HEK293T (cell line): ENCODE data around the gene NOTCH1.

Source experiments
- CTCF ChIA-PET: fragments of 350-600 bp; formaldehyde crosslinking; extraction: SDS; loops from one replicate; lab custom pipeline; 2021; ENCODE audit warnings: antibody characterized with exemption, inconsistent platforms; lab: Yijun Ruan, JAX
- POLR2A ChIA-PET: fragments of 350-600 bp; formaldehyde crosslinking; extraction: SDS; loops from one replicate; lab custom pipeline; 2020; ENCODE audit warnings: antibody characterized with exemption, inconsistent platforms; lab: Yijun Ruan, JAX
- DNase-seq: peaks from one replicate; pipeline ENCODE4 v3.0.0; 2012; ENCODE audit warnings: mixed read lengths; ENCODE audit errors: extremely low spot score
- ARNT ChIP-seq: fragments of 450-650 bp; IDR thresholded peaks from 2 replicates; pipeline ENCODE4 v1.6.1; 2017; ENCODE audit warnings: mild to moderate bottlenecking
- BHLHE40 ChIP-seq: fragments of 450-650 bp; IDR thresholded peaks from 2 replicates; pipeline ENCODE4 v1.6.1; 2016; ENCODE audit warnings: mild to moderate bottlenecking, moderate library complexity, borderline replicate concordance
- CTBP1 ChIP-seq: fragments of 450-650 bp; IDR thresholded peaks from 2 replicates; pipeline ENCODE4 v1.6.1; 2016; ENCODE audit warnings: borderline replicate concordance
- ELF4 ChIP-seq: fragments of 450-650 bp; IDR thresholded peaks from 2 replicates; pipeline ENCODE4 v1.6.1; 2017; ENCODE audit warnings: antibody characterized with exemption
- FOXA1 ChIP-seq: fragments of 450-650 bp; IDR thresholded peaks from 2 replicates; pipeline ENCODE4 v1.6.1; 2016; ENCODE audit warnings: mild to moderate bottlenecking
- FOXK2 ChIP-seq: fragments of 450-650 bp; IDR thresholded peaks from 2 replicates; pipeline ENCODE4 v1.6.1; 2016; ENCODE audit warnings: mild to moderate bottlenecking
- FOXM1 ChIP-seq: fragments of 450-650 bp; IDR thresholded peaks from 2 replicates; pipeline ENCODE4 v1.6.1; 2017; ENCODE audit warnings: mild to moderate bottlenecking, borderline replicate concordance
- HDGF ChIP-seq: fragments of 450-650 bp; IDR thresholded peaks from 2 replicates; pipeline ENCODE4 v1.6.1; 2017; ENCODE audit warnings: antibody characterized with exemption, borderline replicate concordance
- L3MBTL2 ChIP-seq: fragments of 450-650 bp; conservative IDR thresholded peaks from 2 replicates; pipeline ENCODE4 v1.6.1; 2016; ENCODE audit warnings: mild to moderate bottlenecking
- LEF1 ChIP-seq: fragments of 450-650 bp; IDR thresholded peaks from 2 replicates; pipeline ENCODE4 v1.6.1; 2017; ENCODE audit warnings: mild to moderate bottlenecking, borderline replicate concordance
- NFRKB ChIP-seq: fragments of 450-650 bp; IDR thresholded peaks from 2 replicates; pipeline ENCODE4 v1.6.1; 2016; ENCODE audit warnings: mild to moderate bottlenecking, moderate library complexity
- SP1 ChIP-seq: fragments of 450-650 bp; IDR thresholded peaks from 2 replicates; pipeline ENCODE4 v1.6.1; 2017
- SUZ12 ChIP-seq: fragments of 450-650 bp; IDR thresholded peaks from 2 replicates; pipeline ENCODE4 v1.6.1; 2016; ENCODE audit warnings: mild to moderate bottlenecking
- TARDBP ChIP-seq: fragments of 450-650 bp; IDR thresholded peaks from 2 replicates; pipeline ENCODE4 v1.6.1; 2016
- ZNF384 ChIP-seq: fragments of 450-650 bp; IDR thresholded peaks from 2 replicates; pipeline ENCODE4 v1.6.1; 2016
- TF ChIP-seq, protein P1 (sequence below): fragments of 450-650 bp; IDR thresholded peaks from 2 replicates; pipeline ENCODE4 v1.6.1; 2016

Gene NOTCH1

DNA sequence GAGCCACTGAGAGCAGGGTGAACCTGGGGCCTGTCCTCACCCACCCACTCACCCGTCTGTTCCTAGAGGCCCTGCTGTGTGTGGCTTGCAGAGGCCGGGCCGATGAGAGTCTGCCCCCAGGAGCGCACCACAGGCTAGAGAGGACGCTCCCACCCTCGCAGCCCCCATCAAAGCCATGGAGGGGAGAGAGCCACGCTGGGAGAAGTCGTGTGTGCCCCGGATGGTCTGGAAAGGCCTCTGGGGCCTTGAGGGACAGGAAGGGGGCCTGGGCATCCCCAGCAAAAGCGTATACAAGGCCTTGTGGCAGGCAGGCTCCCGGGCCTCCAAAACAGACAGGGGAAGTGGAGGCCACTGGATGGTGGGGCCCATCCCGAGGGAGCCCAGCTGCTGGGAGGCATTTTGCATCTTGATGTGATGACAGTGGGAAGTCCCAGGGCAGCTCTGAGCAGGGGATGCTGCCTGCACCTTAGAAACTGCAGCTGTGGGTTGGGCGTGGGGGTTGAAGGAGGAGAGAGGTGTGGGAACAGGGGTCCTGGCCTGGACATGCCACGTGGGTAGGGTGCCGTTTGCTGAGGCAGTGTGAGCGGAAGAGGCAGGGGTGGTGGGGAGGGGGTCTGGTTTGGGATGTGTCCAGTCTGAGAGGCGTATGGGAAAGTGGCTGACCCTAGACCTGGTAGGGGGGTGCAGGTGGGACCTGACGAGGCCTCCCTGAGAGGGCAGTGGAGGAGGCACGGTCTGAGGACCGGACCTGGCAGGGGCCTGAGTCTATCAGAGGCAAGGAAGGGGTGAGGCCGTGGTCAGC is 43.0 kb upstream of the NOTCH1 start:
- CTCF ChIA-PET, result no interaction called here
- POLR2A ChIA-PET, result interaction anchor here (0.8 kb wide), 1 partner anchor 16 kb away, joined by 3 read pairs; no protein-coding TSS in a partner anchor
- TF ChIP-seq NFRKB (no peak), SUZ12 (no peak), ZNF384 (no peak), TARDBP (no peak), L3MBTL2 (no peak), BHLHE40 (no peak), FOXK2 (no peak), ELF4 (no peak), LEF1 (no peak), CTBP1 (no peak), ARNT (no peak), FOXM1 (no peak), HDGF (no peak), FOXA1 (no peak)
- TF ChIP-seq, protein P1, sequence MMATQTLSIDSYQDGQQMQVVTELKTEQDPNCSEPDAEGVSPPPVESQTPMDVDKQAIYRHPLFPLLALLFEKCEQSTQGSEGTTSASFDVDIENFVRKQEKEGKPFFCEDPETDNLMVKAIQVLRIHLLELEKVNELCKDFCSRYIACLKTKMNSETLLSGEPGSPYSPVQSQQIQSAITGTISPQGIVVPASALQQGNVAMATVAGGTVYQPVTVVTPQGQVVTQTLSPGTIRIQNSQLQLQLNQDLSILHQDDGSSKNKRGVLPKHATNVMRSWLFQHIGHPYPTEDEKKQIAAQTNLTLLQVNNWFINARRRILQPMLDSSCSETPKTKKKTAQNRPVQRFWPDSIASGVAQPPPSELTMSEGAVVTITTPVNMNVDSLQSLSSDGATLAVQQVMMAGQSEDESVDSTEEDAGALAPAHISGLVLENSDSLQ, result no peak
- DNase-seq, result no peak

DNA sequence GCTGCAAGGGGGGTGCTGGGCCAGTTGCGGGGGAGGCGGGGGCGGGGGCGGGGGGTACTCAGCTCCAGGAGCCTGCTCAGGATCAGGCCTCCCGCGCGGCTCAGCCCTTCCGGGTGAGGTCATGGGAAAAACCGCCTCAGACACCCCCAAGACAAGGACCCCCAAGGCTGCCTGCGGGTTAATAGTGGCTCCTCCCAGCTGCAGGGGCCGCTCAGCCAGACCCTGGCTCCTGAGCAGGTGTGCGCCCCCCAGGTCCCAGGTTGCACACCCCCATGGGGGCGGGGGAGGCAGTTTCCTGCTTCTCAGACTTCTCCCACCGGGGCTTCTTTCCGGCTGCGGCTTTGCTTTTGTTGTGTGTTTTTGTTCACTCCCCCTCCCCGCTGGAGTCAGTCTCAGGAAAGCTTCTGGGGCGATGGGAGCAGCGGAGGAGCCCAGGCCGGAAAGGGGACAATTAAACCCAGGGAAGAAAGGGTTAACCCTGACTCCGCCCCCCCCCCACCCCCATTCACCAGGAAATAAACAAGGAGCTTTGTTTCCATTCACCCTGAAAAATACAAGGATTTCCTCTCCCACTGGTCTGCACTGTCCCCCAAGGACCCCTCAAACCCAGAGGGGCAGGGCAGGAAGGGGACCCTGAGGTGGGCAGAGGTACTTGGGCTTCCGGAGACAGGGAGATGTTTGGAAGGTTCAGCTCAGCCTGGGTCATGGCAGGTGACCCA is 42.3 kb upstream of the NOTCH1 start:
- TF ChIP-seq FOXK2, result no peak
- TF ChIP-seq HDGF, result no peak
- no peak for TF ChIP-seq ELF4
- no peak for TF ChIP-seq LEF1
- no peak for TF ChIP-seq FOXA1
- TF ChIP-seq SP1, result no peak
- TF ChIP-seq, protein P1, result no peak
- TF ChIP-seq NFRKB, result no peak
- TF ChIP-seq SUZ12, result no peak
- TF ChIP-seq CTBP1, result no peak
- no peak for TF ChIP-seq L3MBTL2
- TF ChIP-seq BHLHE40, result no peak
- TF ChIP-seq FOXM1, result no peak
- no peak for TF ChIP-seq ARNT
- no peak for TF ChIP-seq TARDBP
- TF ChIP-seq ZNF384, result no peak
- ChIA-PET CTCF (no interaction called here), POLR2A (interaction anchor here (0.8 kb wide), 1 partner anchor 15 kb away, joined by 3 read pairs; no protein-coding TSS in a partner anchor)
- DNase-seq, result no peak

DNA sequence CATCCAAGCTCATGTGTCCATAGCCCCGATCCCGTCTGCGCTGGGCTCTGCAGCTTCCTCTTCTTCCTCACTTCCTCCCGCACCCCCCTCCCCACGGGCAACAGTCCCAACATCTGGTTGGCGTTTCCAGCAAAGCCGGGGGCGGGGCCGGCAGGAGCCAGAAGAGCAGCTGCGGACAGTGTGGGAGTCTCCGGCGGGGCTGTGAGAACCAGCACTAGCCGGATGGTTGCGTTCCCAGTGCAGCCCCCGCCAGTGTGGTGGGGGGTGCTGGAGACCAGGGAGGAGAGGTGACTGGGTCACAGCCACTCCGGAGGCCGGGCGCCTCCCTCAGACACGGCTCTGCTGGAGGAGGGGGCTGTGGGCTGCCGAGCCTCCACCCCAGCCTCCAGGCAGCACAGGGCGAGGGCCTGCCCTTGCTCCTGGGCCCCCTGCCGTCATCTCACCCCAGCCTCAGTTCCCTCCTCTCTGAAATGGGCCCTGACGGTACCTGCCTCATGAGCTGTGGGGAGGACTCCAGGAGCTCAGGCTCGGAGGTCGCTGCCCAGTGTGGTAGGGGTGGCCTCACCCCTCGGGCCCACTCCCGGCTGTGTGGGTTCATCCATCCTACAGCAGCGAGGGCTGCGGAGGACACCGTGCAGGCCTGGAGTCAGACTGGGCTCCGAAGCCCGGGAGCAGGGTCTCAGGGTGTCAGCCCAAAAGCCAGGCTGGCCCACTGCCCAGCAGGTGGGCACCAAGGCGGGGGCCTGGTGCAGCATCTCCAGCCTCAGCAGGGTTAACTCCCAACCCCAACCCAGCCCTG is 41.5 kb upstream of the NOTCH1 start:
- POLR2A ChIA-PET, result no interaction called here
- no peak for DNase-seq

DNA sequence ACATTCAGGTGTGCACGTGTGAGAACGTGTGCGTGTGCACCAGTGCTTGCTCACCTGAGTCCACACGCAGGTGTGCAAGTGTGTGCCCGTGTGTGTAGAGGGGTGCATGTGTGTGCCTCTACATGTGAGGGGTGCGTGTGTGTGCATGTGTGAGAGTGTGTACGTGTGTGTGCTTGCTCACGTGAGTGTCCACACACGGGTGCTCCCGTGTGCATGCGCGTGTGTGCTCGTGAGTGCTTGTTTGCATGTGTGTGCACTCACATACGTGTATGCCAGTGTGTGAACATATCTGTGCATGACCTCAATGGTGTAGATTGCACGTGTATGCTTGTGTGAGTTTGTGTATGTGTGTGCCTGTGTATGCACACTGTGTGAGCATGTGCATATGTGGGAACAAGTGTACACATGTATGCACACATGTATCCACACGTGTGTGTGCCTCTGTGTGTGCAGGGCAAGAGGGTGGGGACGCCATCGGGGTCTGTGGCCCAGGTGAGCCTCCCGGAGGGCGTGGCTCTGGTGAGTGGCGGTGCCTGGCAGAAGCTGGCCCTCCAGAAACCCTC is 40.6 kb upstream of the NOTCH1 start:
- CTCF ChIA-PET, result no interaction called here
- no peak for TF ChIP-seq FOXM1
- no peak for TF ChIP-seq TARDBP
- TF ChIP-seq FOXK2, result no peak
- TF ChIP-seq ARNT, result no peak
- no peak for TF ChIP-seq L3MBTL2
- no peak for TF ChIP-seq NFRKB
- TF ChIP-seq, protein P1, result no peak

More for the DNA sequence above, 41.5 kb upstream of the NOTCH1 start:
- CTCF ChIA-PET, result no interaction called here
- TF ChIP-seq SUZ12 (no peak), TARDBP (no peak), SP1 (no peak)

DNA sequence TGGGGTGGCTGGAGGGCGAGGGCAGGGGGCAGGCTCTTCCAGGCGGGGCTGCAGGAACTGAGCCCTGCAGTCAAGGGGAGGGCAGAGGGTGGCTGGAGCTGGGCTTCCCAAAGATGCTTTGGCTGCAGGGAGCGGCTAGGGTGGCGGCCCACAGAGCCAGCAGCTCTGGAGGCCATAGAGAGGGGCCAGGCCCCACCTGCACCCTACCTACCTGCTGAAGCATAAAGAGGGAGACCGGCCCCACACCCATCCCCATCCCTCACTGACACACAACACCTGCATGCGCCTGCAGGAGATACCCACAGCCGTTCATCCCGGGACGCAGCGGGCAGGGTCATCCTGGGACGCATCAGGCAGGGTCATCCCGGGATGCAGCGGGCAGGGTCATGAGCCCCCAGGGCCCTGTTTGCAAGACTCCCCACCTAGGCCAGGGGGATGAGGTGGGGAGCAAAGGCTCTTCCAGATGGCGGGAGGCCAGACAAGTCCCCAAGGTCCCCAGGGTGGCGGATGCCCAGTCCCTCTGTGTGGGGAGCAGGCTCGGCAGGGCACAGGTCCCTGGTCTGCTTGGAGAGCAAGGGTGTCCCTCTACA is 39.8 kb upstream of the NOTCH1 start:
- no peak for TF ChIP-seq L3MBTL2
- TF ChIP-seq TARDBP, result no peak
- no peak for TF ChIP-seq ZNF384
- TF ChIP-seq HDGF, result no peak
- TF ChIP-seq FOXA1, result no peak
- no peak for TF ChIP-seq NFRKB
- no peak for TF ChIP-seq BHLHE40
- TF ChIP-seq CTBP1, result no peak
- no peak for TF ChIP-seq SUZ12
- TF ChIP-seq FOXM1, result no peak
- no peak for TF ChIP-seq LEF1
- TF ChIP-seq, protein P1, result no peak
- DNase-seq, result no peak
- ChIA-PET POLR2A (no interaction called here), CTCF (no interaction called here)

More for the DNA sequence above, 40.6 kb upstream of the NOTCH1 start:
- DNase-seq, result no peak
- POLR2A ChIA-PET, result no interaction called here
